ENCODE results near the gene AKAP7.

The AKAP7 gene

DNA sequence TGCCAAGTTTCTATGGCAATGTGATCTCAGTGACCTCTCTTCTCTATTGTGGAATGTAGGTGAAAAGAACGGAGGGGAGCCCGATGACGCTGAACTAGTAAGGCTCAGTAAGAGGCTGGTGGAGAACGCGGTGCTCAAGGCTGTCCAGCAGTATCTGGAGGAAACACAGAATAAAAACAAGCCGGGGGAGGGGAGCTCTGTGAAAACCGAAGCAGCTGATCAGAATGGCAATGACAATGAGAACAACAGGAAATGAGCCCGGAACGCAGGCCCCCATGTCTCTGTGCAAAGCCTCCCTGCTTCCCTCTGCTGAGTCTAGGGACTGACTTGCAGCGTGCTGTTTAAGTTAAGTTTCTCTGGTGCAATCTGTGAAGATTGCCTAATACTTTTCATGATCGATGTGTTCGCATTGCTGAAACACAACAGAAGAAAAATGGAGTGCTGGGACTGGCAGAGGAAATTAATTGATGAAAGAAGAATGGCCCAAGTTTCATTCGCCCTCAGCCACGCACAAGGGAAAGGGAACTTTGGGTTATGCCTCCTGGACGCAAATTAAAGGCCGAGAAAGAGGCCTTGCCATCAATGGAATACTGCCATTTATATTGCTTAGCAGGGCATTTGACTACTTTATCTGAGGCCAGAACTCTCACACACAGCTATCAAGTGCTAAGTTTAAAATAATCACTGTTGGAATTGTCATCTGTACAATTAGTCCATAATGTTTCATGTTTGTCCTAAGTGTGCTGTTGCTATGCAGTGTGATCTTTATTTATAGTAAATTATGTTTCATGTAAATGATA is 146.4 kb downstream of the AKAP7 start:
- no peak overlapping the region for H3K4ac ChIP-seq (ENCODE audit: low read depth, low read length)
- H3K79me1 ChIP-seq (ENCODE audit: low read length), result no peaks in the 10 kb centered on the region
- no peaks in the 10 kb centered on the region for H3K27me3 ChIP-seq (ENCODE audit: insufficient read depth, low read length, poor library complexity)
- H3K4me2 ChIP-seq (ENCODE audit: low read length), result no peak overlapping the region
- no peak overlapping the region for H2AK5ac ChIP-seq (ENCODE audit: low read length)
- H3K27ac ChIP-seq (ENCODE audit: low read depth, low read length), result no peak overlapping the region
- H2BK5ac ChIP-seq (ENCODE audit: low read length), result peak overlapping the region; percentile 4
- peak; percentile 69 for DNase-seq
- H3K18ac ChIP-seq (ENCODE audit: low read length), result peak overlapping the region; percentile 28
- no peak overlapping the region for H4K8ac ChIP-seq (ENCODE audit: low read depth, low read length)
- H2BK15ac ChIP-seq (replicated peaks; ENCODE audit: low read depth), result no peak overlapping the region
- no peak overlapping the region for H3K23ac ChIP-seq (ENCODE audit: low read length)
- H3K4me1 ChIP-seq (ENCODE audit: control insufficient read depth, low read depth, low read length), result peaks cover 4% of the 10 kb centered on the region
- peak overlapping the region; percentile 33 for H4K5ac ChIP-seq (ENCODE audit: low read length)
- no peaks in the 10 kb centered on the region for H3K79me2 ChIP-seq (ENCODE audit: control insufficient read depth, insufficient read depth, low read length)
- WGBS (ENCODE audit: extremely low coverage, insufficient coverage, low lambda C conversion rate), result no CpG with 5 or more reads among the region's 16 CpGs
- peak overlapping the region; percentile 66 for H3K56ac ChIP-seq (ENCODE audit: low read length)
- H2BK120ac ChIP-seq (ENCODE audit: low read depth, low read length), result no peak overlapping the region
- peak overlapping the region; percentile 31 for H3K9ac ChIP-seq (ENCODE audit: low read length)
- H3K4me3 ChIP-seq (ENCODE audit: low read length), result no peak overlapping the region
- no peaks in the 10 kb centered on the region for H3K36me3 ChIP-seq (ENCODE audit: control insufficient read depth, insufficient read depth, low read length)

DNA sequence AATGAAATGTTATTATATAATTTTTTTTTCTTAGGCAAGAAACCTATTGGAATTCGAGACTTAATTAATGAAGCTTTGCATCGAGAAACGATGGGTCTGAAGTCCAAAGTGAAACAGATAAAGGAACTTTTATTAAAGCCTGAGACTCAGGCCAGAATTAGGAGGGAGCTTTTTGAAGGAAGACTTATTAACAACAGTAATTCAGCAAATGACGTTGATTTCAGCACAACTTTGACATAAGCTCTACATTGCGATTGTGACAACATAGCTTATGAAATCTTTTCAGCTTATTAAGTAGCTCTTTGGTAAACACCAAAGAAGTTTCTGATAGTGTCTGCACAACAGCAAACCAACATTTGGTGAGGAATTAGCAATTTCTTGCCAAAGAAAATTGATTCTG is 147.1 kb downstream of the AKAP7 start:
- Histone ChIP-seq H3K79me2 (ENCODE audit: control insufficient read depth, insufficient read depth, low read length) (no peaks in the 10 kb centered on the region), H3K56ac (ENCODE audit: low read length) (no peak overlapping the region), H4K5ac (ENCODE audit: low read length) (no peak overlapping the region), H3K18ac (ENCODE audit: low read length) (no peak overlapping the region), H2BK5ac (ENCODE audit: low read length) (no peak overlapping the region), H3K27ac (ENCODE audit: low read depth, low read length) (no peak overlapping the region), H3K4me3 (ENCODE audit: low read length) (no peak overlapping the region), H2BK120ac (ENCODE audit: low read depth, low read length) (no peak overlapping the region), H3K23ac (ENCODE audit: low read length) (no peak overlapping the region), H2BK15ac (replicated peaks; ENCODE audit: low read depth) (no peak overlapping the region), H3K36me3 (ENCODE audit: control insufficient read depth, insufficient read depth, low read length) (no peaks in the 10 kb centered on the region), H3K79me1 (ENCODE audit: low read length) (no peaks in the 10 kb centered on the region), H2AK5ac (ENCODE audit: low read length) (no peak overlapping the region), H3K4me2 (ENCODE audit: low read length) (no peak overlapping the region), H3K27me3 (ENCODE audit: insufficient read depth, low read length, poor library complexity) (no peaks in the 10 kb centered on the region), H3K9ac (ENCODE audit: low read length) (no peak overlapping the region), H3K4ac (ENCODE audit: low read depth, low read length) (no peak overlapping the region), H3K4me1 (ENCODE audit: control insufficient read depth, low read depth, low read length) (peaks cover 4% of the 10 kb centered on the region), H4K8ac (ENCODE audit: low read depth, low read length) (no peak overlapping the region)
- no CpG with 5 or more reads among the region's 5 CpGs for WGBS (ENCODE audit: extremely low coverage, insufficient coverage, low lambda C conversion rate)
- no peak for DNase-seq

DNA sequence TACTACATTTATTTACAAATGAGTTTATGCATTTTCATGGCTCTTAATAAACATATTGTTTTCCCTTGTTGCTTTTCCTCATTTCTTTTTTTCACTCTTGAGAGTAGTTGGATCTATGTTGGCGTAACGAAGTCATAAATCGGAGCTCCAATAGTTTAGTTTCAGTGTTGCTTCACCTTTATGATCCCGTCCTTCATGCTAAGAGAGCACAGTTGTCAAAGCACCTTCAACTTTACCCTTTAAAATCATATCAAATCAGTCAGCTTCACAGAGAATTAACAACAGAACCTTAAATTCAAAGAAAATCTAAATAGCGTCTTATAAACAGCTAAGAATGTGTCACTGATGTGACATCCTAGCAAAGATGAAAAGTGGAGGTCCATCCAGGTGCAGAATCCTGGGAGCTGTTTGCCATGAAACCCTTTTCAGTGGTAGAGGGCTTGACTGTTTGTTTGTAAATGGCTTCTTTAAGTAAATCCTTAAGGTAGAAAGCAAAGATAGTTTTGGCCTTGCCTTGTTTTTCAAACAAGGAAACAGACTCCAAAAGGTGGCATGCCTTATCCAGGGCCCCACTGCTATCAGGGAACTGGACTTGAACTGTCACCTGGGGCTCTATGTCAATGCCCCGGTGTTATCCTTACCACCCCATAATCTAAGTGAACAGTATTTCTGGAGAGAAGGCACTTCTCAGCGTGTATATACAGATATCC is 148.4 kb downstream of the AKAP7 start:
- no peak overlapping the region for H3K4me3 ChIP-seq (ENCODE audit: low read length)
- no peak overlapping the region for H4K5ac ChIP-seq (ENCODE audit: low read length)
- H3K79me2 ChIP-seq (ENCODE audit: control insufficient read depth, insufficient read depth, low read length), result no peaks in the 10 kb centered on the region
- no peak overlapping the region for H3K18ac ChIP-seq (ENCODE audit: low read length)
- no peak for DNase-seq
- no peak overlapping the region for H3K56ac ChIP-seq (ENCODE audit: low read length)
- H2BK120ac ChIP-seq (ENCODE audit: low read depth, low read length), result no peak overlapping the region
- no peak overlapping the region for H3K4me2 ChIP-seq (ENCODE audit: low read length)
- H3K36me3 ChIP-seq (ENCODE audit: control insufficient read depth, insufficient read depth, low read length), result no peaks in the 10 kb centered on the region
- no peaks in the 10 kb centered on the region for H3K79me1 ChIP-seq (ENCODE audit: low read length)
- H2BK15ac ChIP-seq (replicated peaks; ENCODE audit: low read depth), result no peak overlapping the region
- H3K4ac ChIP-seq (ENCODE audit: low read depth, low read length), result no peak overlapping the region
- no peaks in the 10 kb centered on the region for H3K27me3 ChIP-seq (ENCODE audit: insufficient read depth, low read length, poor library complexity)
- no peak overlapping the region for H3K9ac ChIP-seq (ENCODE audit: low read length)
- H3K4me1 ChIP-seq (ENCODE audit: control insufficient read depth, low read depth, low read length), result peaks cover 4% of the 10 kb centered on the region
- H3K27ac ChIP-seq (ENCODE audit: low read depth, low read length), result no peak overlapping the region
- H3K23ac ChIP-seq (ENCODE audit: low read length), result no peak overlapping the region
- H4K8ac ChIP-seq (ENCODE audit: low read depth, low read length), result peak overlapping the region; percentile 81
- no CpG with 5 or more reads among the region's 7 CpGs for WGBS (ENCODE audit: extremely low coverage, insufficient coverage, low lambda C conversion rate)
- no peak overlapping the region for H2BK5ac ChIP-seq (ENCODE audit: low read length)
- H2AK5ac ChIP-seq (ENCODE audit: low read length), result no peak overlapping the region

DNA sequence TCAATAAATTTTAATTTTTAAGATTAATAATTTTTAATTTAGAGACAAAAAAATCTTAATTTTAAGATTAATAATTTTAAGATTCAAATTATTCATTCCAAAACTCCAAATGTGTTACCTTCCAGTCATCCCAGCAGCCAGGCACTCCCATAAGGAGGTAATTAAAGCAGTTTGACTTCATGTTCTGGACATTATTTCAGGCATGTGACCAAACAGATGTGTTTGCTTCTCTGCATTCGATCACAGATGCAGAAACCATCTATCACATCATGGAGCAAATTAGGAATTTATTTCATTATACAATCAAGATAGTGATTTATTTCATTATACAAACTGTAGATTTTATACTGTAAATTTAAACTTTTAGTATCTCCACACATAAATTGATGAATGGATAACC is 150.3 kb downstream of the AKAP7 start:
- no peak overlapping the region for H2BK5ac ChIP-seq (ENCODE audit: low read length)
- H3K4me2 ChIP-seq (ENCODE audit: low read length), result no peak overlapping the region
- no peak overlapping the region for H3K9ac ChIP-seq (ENCODE audit: low read length)
- H3K36me3 ChIP-seq (ENCODE audit: control insufficient read depth, insufficient read depth, low read length), result no peaks in the 10 kb centered on the region
- no peak overlapping the region for H3K18ac ChIP-seq (ENCODE audit: low read length)
- no peak for DNase-seq
- H3K27ac ChIP-seq (ENCODE audit: low read depth, low read length), result no peak overlapping the region
- H2AK5ac ChIP-seq (ENCODE audit: low read length), result no peak overlapping the region
- H3K23ac ChIP-seq (ENCODE audit: low read length), result no peak overlapping the region
- no peak overlapping the region for H2BK15ac ChIP-seq (replicated peaks; ENCODE audit: low read depth)
- H3K4ac ChIP-seq (ENCODE audit: low read depth, low read length), result no peak overlapping the region
- no peaks in the 10 kb centered on the region for H3K79me1 ChIP-seq (ENCODE audit: low read length)
- H3K79me2 ChIP-seq (ENCODE audit: control insufficient read depth, insufficient read depth, low read length), result no peaks in the 10 kb centered on the region
- no peak overlapping the region for H3K56ac ChIP-seq (ENCODE audit: low read length)
- no peak overlapping the region for H4K8ac ChIP-seq (ENCODE audit: low read depth, low read length)
- H3K27me3 ChIP-seq (ENCODE audit: insufficient read depth, low read length, poor library complexity), result no peaks in the 10 kb centered on the region
- no CpG with 5 or more reads among the region's 1 CpG for WGBS (ENCODE audit: extremely low coverage, insufficient coverage, low lambda C conversion rate)
- H4K5ac ChIP-seq (ENCODE audit: low read length), result no peak overlapping the region
- H3K4me1 ChIP-seq (ENCODE audit: control insufficient read depth, low read depth, low read length), result peaks cover 4% of the 10 kb centered on the region
- H3K4me3 ChIP-seq (ENCODE audit: low read length), result no peak overlapping the region
- H2BK120ac ChIP-seq (ENCODE audit: low read depth, low read length), result no peak overlapping the region

DNA sequence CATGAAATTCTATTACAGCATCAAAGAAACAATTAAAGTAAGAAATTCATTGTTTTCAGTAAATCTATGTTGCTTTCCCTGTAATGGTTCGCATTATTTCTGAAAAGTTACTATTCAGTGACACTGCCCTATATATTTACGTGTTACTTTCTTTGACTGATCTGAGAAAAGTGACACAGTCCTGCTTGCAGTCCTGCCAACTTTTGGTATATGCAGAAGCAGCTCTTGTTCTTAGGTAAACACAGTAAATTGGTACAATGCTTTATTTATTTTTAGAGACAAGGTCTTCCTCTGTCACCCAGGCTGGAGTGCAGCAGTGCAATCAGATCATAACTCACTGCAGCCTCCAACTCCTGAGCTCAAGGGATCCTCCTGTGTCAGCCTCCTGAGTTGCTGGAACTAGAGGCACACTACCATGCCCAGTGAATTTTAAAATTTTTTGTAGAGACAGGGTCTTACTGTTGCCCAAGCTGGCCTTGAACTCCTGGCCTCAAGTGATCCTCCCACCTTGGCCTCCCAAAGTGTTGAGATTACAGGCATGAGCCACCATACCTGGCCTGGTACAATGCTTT is 151.3 kb downstream of the AKAP7 start:
- Histone ChIP-seq H3K4ac (ENCODE audit: low read depth, low read length) (no peak overlapping the region), H2BK5ac (ENCODE audit: low read length) (no peak overlapping the region), H3K36me3 (ENCODE audit: control insufficient read depth, insufficient read depth, low read length) (no peaks in the 10 kb centered on the region), H3K27me3 (ENCODE audit: insufficient read depth, low read length, poor library complexity) (no peaks in the 10 kb centered on the region), H3K56ac (ENCODE audit: low read length) (no peak overlapping the region), H3K79me1 (ENCODE audit: low read length) (no peaks in the 10 kb centered on the region), H2BK120ac (ENCODE audit: low read depth, low read length) (no peak overlapping the region), H3K23ac (ENCODE audit: low read length) (no peak overlapping the region), H3K79me2 (ENCODE audit: control insufficient read depth, insufficient read depth, low read length) (no peaks in the 10 kb centered on the region), H4K5ac (ENCODE audit: low read length) (no peak overlapping the region), H3K18ac (ENCODE audit: low read length) (no peak overlapping the region), H2BK15ac (replicated peaks; ENCODE audit: low read depth) (no peak overlapping the region), H3K4me2 (ENCODE audit: low read length) (no peak overlapping the region), H3K4me3 (ENCODE audit: low read length) (no peak overlapping the region), H3K9ac (ENCODE audit: low read length) (no peak overlapping the region), H2AK5ac (ENCODE audit: low read length) (no peak overlapping the region), H3K27ac (ENCODE audit: low read depth, low read length) (no peak overlapping the region), H4K8ac (ENCODE audit: low read depth, low read length) (no peak overlapping the region), H3K4me1 (ENCODE audit: control insufficient read depth, low read depth, low read length) (peaks cover 4% of the 10 kb centered on the region)
- no peak for DNase-seq
- WGBS (ENCODE audit: extremely low coverage, insufficient coverage, low lambda C conversion rate), result no CpG with 5 or more reads among the region's 2 CpGs
